Measurements from ENCODE around the gene CDK19. TPM values are rescaled to one million over a fixed set of nuclear protein-coding genes. Genes with fewer than 3 reads are reported as not detected.

The CDK19 gene
- total and polyA plus RNA-seq, 2 experiments from 2014 or later, result 7.7 to 10.1 TPM

DNA sequence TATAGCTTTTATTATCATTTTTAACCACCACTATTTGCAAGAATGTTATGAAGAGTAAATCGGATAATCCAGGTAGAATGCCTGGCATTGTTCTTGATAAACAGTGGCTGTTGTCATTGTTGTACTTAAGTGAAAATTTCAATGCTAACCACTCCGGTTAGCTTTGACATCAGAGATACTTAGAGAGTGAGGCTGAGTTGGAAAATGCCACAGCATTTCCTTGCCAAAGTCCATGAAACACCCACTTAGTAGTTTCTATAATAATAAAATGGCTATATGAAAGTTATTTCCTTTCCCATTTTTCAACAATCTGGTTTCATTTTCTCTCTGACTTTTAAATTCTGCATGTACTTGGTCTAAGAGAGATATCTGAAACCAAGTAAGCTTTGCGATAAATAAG is 132.0 kb downstream of the CDK19 start:
- no peaks in the 10 kb centered on the region for H3K9me3 Mint-ChIP-seq
- ATAC-seq (no peak), DNase-seq (ENCODE audit: low spot score) (no peak)
- Histone ChIP-seq H4K20me1 (replicated peaks; ENCODE audit: insufficient read depth) (peaks cover 5% of the 10 kb centered on the region; the same call in 1 of the 2 replicates), H3F3A (replicated peaks; ENCODE audit: low read depth) (no peaks in the 10 kb centered on the region), H3K79me2 (replicated peaks; ENCODE audit: insufficient read depth) (no peaks in the 10 kb centered on the region), H3K4me2 (no peak overlapping the region), H3K9me2 (ENCODE audit: insufficient read depth) (no peaks in the 10 kb centered on the region), H3K4me3 (no peak overlapping the region), H2AFZ (no peak overlapping the region), H3K36me3 (ENCODE audit: insufficient read depth) (no peaks in the 10 kb centered on the region), H3K27ac (ENCODE audit: low read depth) (no peak overlapping the region), H3K4me1 (ENCODE audit: insufficient read depth) (no peaks in the 10 kb centered on the region), H3K27me3 (ENCODE audit: insufficient read depth) (no peaks in the 10 kb centered on the region)
- no peak overlapping the region for H3K4me3 Mint-ChIP-seq
- H3K36me3 Mint-ChIP-seq (ENCODE audit: low read depth), result no peaks in the 10 kb centered on the region
- no peaks in the 10 kb centered on the region for H3K27me3 Mint-ChIP-seq (ENCODE audit: insufficient read depth, low read depth, poor library complexity)
- H3K27ac Mint-ChIP-seq, result no peak overlapping the region
- TF ChIP-seq CTCF (conservative IDR thresholded peaks at IDR 0.05; ENCODE audit: low read depth in 2 of 2) (no peak), CREB1 (CRISPR knock-in tag; IDR thresholded peaks at IDR 0.05; ENCODE audit: low read depth) (no peak), ZNF462 (CRISPR knock-in tag; IDR thresholded peaks at IDR 0.05) (no peak), EZH2phosphoT487 (IDR thresholded peaks at IDR 0.05; ENCODE audit: unreplicated experiment) (no peak), NANOG (IDR thresholded peaks at IDR 0.05; ENCODE audit: borderline replicate concordance) (no peak), ZNF331 (CRISPR knock-in tag; IDR thresholded peaks at IDR 0.05; ENCODE audit: low read depth) (no peak), ZNF114 (CRISPR knock-in tag; IDR thresholded peaks at IDR 0.05) (no peak), REST (IDR thresholded peaks at IDR 0.05; ENCODE audit: unreplicated experiment) (no peak), JUNB (IDR thresholded peaks at IDR 0.05; ENCODE audit: unreplicated experiment) (no peak), POLR2AphosphoS5 (IDR thresholded peaks at IDR 0.05; ENCODE audit: low read depth) (no peak)
- TF ChIP-seq, protein P1, sequence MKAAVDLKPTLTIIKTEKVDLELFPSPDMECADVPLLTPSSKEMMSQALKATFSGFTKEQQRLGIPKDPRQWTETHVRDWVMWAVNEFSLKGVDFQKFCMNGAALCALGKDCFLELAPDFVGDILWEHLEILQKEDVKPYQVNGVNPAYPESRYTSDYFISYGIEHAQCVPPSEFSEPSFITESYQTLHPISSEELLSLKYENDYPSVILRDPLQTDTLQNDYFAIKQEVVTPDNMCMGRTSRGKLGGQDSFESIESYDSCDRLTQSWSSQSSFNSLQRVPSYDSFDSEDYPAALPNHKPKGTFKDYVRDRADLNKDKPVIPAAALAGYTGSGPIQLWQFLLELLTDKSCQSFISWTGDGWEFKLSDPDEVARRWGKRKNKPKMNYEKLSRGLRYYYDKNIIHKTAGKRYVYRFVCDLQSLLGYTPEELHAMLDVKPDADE (IDR thresholded peaks at IDR 0.05), result no peak
- no peaks in the 10 kb centered on the region; the same call in 2 of the 3 replicates for H3K4me1 Mint-ChIP-seq
